HepG2 (cell line): ENCODE measurements around the gene DDR1. TPM values are rescaled to one million over a fixed set of nuclear protein-coding genes. Genes with fewer than 3 reads are reported as not detected.

Experiments
- AHR ChIP-seq: IDR thresholded peaks from 2 replicates; pipeline ENCODE4 v1.6.1; 2018; ENCODE audit warnings: missing genetic modification reagents, missing compliant biosample characterization
- FOSL2 ChIP-seq: sonication (generic); formaldehyde crosslinking; IDR thresholded peaks from 2 replicates; pipeline ENCODE4 v1.4.0; 2020; ENCODE audit warnings: missing genetic modification reagents
- HMG20B ChIP-seq: conservative IDR thresholded peaks from 2 replicates; pipeline ENCODE4 v1.6.1; 2016; ENCODE audit warnings: missing genetic modification reagents, missing compliant biosample characterization
- IRF2 ChIP-seq: IDR thresholded peaks from 2 replicates; pipeline ENCODE4 v1.6.1; 2018; ENCODE audit warnings: missing genetic modification reagents, missing compliant biosample characterization
- KLF16 ChIP-seq, 2 experiments: sonication (generic) in 1 of 2; formaldehyde crosslinking in 1 of 2; IDR thresholded peaks; 2 replicates each; pipeline versions ENCODE4 v1.6.1 to v1.8.0; 2016 to 2023; ENCODE audit warnings: missing genetic modification reagents in 2 of 2, missing compliant biosample characterization in 1 of 2
- MEF2D ChIP-seq: sonication (generic); formaldehyde crosslinking; IDR thresholded peaks from 2 replicates; pipeline ENCODE4 v1.5.1; 2020; ENCODE audit warnings: mild to moderate bottlenecking, missing genetic modification reagents
- NR3C1 ChIP-seq: sonication (generic); formaldehyde crosslinking; IDR thresholded peaks from 2 replicates; pipeline ENCODE4 v1.4.0; 2020; ENCODE audit warnings: missing genetic modification reagents
- ZKSCAN1 ChIP-seq: fragments of 150-350 bp; IDR thresholded peaks from 2 replicates; pipeline ENCODE4 v1.6.1; 2014; ENCODE audit warnings: low read length
- ZNF337 ChIP-seq: sonication (generic); formaldehyde crosslinking; IDR thresholded peaks from 2 replicates; pipeline ENCODE4 v1.5.1; 2020; ENCODE audit warnings: missing genetic modification reagents, low read depth, mild to moderate bottlenecking, borderline replicate concordance
- ZNF34 ChIP-seq: sonication (generic); formaldehyde crosslinking; IDR thresholded peaks from 2 replicates; pipeline ENCODE4 v1.4.0; 2020; ENCODE audit warnings: mild to moderate bottlenecking, missing genetic modification reagents, borderline replicate concordance
- ZNF615 ChIP-seq: sonication (generic); formaldehyde crosslinking; IDR thresholded peaks from 2 replicates; pipeline ENCODE4 v1.5.0; 2020; ENCODE audit warnings: mild to moderate bottlenecking, missing genetic modification reagents, borderline replicate concordance
- ZNF724P ChIP-seq: sonication (generic); formaldehyde crosslinking; IDR thresholded peaks from 2 replicates; pipeline ENCODE4 v1.8.0; 2022; ENCODE audit warnings: missing genetic modification reagents, borderline replicate concordance
- polyA plus RNA-seq, 8 experiments: library from polyadenylated mRNA; depleted of rRNA in 3 of 8; stranded (reverse) in 7 of 8; unstranded in 1 of 8; fragments of >200 nt; fragmentation: Illumina TruSeq in 4 of 8; extraction: Trizol in 4 of 8; gene quantifications; 2 replicates each; pipeline versions ENCODE4 v1.2.1 to v1.2.3, GENCODE V29; 2011 to 2016; ENCODE audit warnings: low read depth in 4 of 8, missing spikeins in 1 of 8, mixed read lengths in 1 of 8; ENCODE audit not compliant: insufficient read depth in 1 of 8
- total RNA-seq, 5 experiments: library from RNA; depleted of rRNA; stranded (reverse); fragments of >200 nt; fragmentation: Illumina TruSeq; extraction: Trizol; gene quantifications; 2 replicates each; pipeline ENCODE4 v1.2.3, GENCODE V29; 2016; ENCODE audit warnings: low read depth in 1 of 5
- TF ChIP-seq, protein P1 (sequence below): sonication (generic); formaldehyde crosslinking; IDR thresholded peaks from 2 replicates; pipeline ENCODE4 v1.9.0; 2021; ENCODE audit warnings: missing genetic modification reagents, mild to moderate bottlenecking, borderline replicate concordance
- TF ChIP-seq, protein P2 (sequence below): sonication (generic); formaldehyde crosslinking; IDR thresholded peaks from 2 replicates; pipeline ENCODE4 v1.4.0; 2020; ENCODE audit warnings: low read depth, missing genetic modification reagents
- TF ChIP-seq, protein P3 (sequence below): sonication (generic); formaldehyde crosslinking; IDR thresholded peaks from 2 replicates; pipeline ENCODE4 v1.4.0; 2020; ENCODE audit warnings: missing genetic modification reagents
- TF ChIP-seq, protein P4 (sequence below): sonication (generic); formaldehyde crosslinking; IDR thresholded peaks from 2 replicates; pipeline ENCODE4 v1.4.0; 2020; ENCODE audit warnings: low read depth, mild to moderate bottlenecking, missing genetic modification reagents
- TF ChIP-seq, protein P5 (sequence below): sonication (generic); formaldehyde crosslinking; IDR thresholded peaks from 2 replicates; pipeline ENCODE4 v1.5.0; 2020; ENCODE audit warnings: missing genetic modification reagents

Gene DDR1
- total and polyA plus RNA-seq, 2 of the 13 experiments (the other 11 are each of a cell fraction or from before 2014, with no cell fraction given), result 16.7 to 20.2 TPM

DNA sequence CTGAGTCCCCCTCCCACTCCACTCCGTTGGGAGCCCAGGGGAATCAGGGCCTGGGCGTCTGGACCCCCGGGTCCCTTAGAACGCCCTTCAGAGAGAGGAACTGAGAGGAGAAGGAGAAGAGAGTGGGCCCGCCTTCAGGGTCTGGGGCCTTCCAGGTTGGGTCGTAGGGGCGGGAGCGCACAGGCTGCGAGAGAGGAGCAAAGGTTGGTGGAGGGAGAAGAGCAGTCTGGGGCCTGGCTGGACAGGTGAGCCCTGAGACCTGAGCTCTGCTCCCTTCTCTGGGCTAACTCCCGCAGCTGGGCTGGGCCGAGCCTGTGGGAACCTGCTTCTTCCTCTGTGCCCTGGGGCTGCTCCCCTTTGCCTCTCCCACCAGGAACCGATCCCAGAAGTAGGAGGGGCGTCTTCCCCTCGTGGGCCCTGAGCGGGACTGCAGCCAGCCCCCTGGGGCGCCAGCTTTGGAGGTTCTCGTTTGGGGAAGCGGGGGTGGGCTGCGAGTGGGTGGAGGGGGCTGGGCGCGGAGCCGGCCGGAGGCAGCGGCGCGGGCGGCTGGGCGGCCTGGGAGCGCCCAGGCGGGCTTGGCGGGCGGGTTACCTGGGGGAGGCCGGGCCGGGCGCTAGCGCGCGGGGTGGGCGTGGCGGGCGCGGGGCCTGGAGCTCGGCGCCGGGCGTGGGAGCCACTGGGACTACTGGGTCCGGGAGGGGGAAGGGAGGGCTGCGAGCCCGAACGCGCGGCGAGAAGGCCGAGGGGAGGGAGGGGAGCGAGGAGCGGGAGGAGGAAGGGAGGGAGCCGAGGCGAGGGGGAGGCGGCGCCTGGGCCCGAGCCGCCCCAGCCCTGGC lies at the start of gene DDR1 (continued):
- TF ChIP-seq, protein P1, sequence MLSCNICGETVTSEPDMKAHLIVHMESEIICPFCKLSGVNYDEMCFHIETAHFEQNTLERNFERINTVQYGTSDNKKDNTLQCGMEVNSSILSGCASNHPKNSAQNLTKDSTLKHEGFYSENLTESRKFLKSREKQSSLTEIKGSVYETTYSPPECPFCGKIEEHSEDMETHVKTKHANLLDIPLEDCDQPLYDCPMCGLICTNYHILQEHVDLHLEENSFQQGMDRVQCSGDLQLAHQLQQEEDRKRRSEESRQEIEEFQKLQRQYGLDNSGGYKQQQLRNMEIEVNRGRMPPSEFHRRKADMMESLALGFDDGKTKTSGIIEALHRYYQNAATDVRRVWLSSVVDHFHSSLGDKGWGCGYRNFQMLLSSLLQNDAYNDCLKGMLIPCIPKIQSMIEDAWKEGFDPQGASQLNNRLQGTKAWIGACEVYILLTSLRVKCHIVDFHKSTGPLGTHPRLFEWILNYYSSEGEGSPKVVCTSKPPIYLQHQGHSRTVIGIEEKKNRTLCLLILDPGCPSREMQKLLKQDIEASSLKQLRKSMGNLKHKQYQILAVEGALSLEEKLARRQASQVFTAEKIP (CRISPR knock-in tag), result no peak
- no peak for TF ChIP-seq ZNF337 (CRISPR knock-in tag)
- TF ChIP-seq NR3C1 (CRISPR knock-in tag), result no peak
- TF ChIP-seq, protein P2, sequence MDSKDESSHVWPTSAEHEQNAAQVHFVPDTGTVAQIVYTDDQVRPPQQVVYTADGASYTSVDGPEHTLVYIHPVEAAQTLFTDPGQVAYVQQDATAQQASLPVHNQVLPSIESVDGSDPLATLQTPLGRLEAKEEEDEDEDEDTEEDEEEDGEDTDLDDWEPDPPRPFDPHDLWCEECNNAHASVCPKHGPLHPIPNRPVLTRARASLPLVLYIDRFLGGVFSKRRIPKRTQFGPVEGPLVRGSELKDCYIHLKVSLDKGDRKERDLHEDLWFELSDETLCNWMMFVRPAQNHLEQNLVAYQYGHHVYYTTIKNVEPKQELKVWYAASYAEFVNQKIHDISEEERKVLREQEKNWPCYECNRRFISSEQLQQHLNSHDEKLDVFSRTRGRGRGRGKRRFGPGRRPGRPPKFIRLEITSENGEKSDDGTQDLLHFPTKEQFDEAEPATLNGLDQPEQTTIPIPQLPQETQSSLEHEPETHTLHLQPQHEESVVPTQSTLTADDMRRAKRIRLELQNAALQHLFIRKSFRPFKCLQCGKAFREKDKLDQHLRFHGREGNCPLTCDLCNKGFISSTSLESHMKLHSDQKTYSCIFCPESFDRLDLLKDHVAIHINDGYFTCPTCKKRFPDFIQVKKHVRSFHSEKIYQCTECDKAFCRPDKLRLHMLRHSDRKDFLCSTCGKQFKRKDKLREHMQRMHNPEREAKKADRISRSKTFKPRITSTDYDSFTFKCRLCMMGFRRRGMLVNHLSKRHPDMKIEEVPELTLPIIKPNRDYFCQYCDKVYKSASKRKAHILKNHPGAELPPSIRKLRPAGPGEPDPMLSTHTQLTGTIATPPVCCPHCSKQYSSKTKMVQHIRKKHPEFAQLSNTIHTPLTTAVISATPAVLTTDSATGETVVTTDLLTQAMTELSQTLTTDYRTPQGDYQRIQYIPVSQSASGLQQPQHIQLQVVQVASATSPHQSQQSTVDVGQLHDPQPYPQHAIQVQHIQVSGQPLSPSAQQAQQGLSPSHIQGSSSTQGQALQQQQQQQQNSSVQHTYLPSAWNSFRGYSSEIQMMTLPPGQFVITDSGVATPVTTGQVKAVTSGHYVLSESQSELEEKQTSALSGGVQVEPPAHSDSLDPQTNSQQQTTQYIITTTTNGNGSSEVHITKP (CRISPR knock-in tag), result no peak
- TF ChIP-seq KLF16 (CRISPR knock-in tag; IDR thresholded peaks at IDR 0.05), result no peak
- peak; percentile 30; the same call in 1 of the 2 replicates for TF ChIP-seq MEF2D (CRISPR knock-in tag)
- TF ChIP-seq, protein P3, sequence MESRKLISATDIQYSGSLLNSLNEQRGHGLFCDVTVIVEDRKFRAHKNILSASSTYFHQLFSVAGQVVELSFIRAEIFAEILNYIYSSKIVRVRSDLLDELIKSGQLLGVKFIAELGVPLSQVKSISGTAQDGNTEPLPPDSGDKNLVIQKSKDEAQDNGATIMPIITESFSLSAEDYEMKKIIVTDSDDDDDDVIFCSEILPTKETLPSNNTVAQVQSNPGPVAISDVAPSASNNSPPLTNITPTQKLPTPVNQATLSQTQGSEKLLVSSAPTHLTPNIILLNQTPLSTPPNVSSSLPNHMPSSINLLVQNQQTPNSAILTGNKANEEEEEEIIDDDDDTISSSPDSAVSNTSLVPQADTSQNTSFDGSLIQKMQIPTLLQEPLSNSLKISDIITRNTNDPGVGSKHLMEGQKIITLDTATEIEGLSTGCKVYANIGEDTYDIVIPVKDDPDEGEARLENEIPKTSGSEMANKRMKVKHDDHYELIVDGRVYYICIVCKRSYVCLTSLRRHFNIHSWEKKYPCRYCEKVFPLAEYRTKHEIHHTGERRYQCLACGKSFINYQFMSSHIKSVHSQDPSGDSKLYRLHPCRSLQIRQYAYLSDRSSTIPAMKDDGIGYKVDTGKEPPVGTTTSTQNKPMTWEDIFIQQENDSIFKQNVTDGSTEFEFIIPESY (CRISPR knock-in tag), result no peak
- TF ChIP-seq AHR (CRISPR knock-in tag), result no peak
- TF ChIP-seq ZKSCAN1, result no peak
- no peak for TF ChIP-seq ZNF724P
- TF ChIP-seq HMG20B (CRISPR knock-in tag), result no peak
- TF ChIP-seq ZNF615 (CRISPR knock-in tag), result no peak
- TF ChIP-seq, protein P4, sequence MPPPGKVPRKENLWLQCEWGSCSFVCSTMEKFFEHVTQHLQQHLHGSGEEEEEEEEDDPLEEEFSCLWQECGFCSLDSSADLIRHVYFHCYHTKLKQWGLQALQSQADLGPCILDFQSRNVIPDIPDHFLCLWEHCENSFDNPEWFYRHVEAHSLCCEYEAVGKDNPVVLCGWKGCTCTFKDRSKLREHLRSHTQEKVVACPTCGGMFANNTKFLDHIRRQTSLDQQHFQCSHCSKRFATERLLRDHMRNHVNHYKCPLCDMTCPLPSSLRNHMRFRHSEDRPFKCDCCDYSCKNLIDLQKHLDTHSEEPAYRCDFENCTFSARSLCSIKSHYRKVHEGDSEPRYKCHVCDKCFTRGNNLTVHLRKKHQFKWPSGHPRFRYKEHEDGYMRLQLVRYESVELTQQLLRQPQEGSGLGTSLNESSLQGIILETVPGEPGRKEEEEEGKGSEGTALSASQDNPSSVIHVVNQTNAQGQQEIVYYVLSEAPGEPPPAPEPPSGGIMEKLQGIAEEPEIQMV, result 0 out of 2 replicates have a peak, but pooled peaks have one; percentile 26
- 0 out of 2 replicates have a peak, but pooled peaks have one; percentile 25 for TF ChIP-seq IRF2
- TF ChIP-seq, protein P5, sequence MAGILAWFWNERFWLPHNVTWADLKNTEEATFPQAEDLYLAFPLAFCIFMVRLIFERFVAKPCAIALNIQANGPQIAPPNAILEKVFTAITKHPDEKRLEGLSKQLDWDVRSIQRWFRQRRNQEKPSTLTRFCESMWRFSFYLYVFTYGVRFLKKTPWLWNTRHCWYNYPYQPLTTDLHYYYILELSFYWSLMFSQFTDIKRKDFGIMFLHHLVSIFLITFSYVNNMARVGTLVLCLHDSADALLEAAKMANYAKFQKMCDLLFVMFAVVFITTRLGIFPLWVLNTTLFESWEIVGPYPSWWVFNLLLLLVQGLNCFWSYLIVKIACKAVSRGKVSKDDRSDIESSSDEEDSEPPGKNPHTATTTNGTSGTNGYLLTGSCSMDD (CRISPR knock-in tag), result no peak
- no peak for TF ChIP-seq FOSL2 (CRISPR knock-in tag)
- TF ChIP-seq ZNF34 (CRISPR knock-in tag), result no peak
